Measurements from ENCODE around the gene ENTPD5.

DNA sequence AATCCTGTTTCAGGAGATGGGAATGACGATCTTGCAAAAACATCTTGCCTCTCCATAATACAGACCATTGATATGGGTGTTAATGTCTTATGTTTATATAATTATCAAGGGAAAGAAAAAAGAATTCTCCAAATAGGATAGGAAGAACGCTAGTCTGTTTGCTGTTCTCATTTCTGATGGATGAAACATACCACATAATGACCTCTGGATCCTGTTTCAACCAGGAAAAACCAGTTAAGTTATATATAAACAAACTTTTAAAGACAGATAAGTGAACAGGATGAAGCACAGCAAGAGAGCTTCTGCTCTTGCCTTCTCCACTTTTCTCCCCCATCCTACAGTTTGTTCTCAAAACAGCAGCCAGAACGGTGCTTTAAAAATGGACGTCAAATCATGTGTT is 41.2 kb downstream of the ENTPD5 start:
- TF ChIP-seq POLR2AphosphoS5 (IDR thresholded peaks at IDR 0.05; ENCODE audit: borderline replicate concordance, low read depth, low read length) (no peak), EZH2 (IDR thresholded peaks at IDR 0.05) (no peak), FOXP2 (optimal IDR thresholded peaks at IDR 0.05; ENCODE audit: control extremely low read depth, extremely low read length, insufficient read depth) (no peak)
